SK-N-SH (cell line): ENCODE results near the gene RDH12. TPM values are rescaled to one million over a fixed set of nuclear protein-coding genes. Genes with fewer than 3 reads are reported as not detected.

Source experiments
- polyA plus RNA-seq, 3 experiments: library from polyadenylated mRNA; depleted of rRNA; stranded (reverse); fragments of >200 nt; gene quantifications; 2 replicates each; pipeline ENCODE4 v1.2.3, GENCODE V29; 2012
- small RNA-seq, 7 experiments: library from RNA; depleted of rRNA; stranded (forward); fragments of <200 nt; gene quantifications; one replicate each; pipeline ENCODE3, GENCODE V24; 2012

The RDH12 gene
- polyA plus RNA-seq, 1 of the 3 experiments (the other 2 are of a cell fraction) = not detected

Small RNA genes within 50 kb of the gene (small RNA-seq; reads per million reads assigned to genes)
- gene AL049779.3 (0 reads per million in 7 experiments), gene RN7SL369P (0 reads per million in 7 experiments), gene RNA5SP386 (0 reads per million in 7 experiments)

Other genes with a start within 250 kb of the RDH12 start
- gene TMEM229B, start 213.2 kb upstream of the RDH12 start, polyA plus RNA-seq (2012; rRNA removed) = 0.16 and 0.26 TPM in 2 replicates
- gene PLEKHH1, start 168.6 kb upstream of the RDH12 start, polyA plus RNA-seq (2012; rRNA removed) = 1.5 and 1.6 TPM in 2 replicates
- 23.6 and 26.5 TPM in 2 replicates for gene PIGH, start 101.6 kb upstream of the RDH12 start, polyA plus RNA-seq (2012; rRNA removed)
- gene ARG2, start 82.0 kb upstream of the RDH12 start, polyA plus RNA-seq (2012; rRNA removed) = 2.6 TPM in 2 replicates
- 59.2 and 71.8 TPM in 2 replicates for gene VTI1B, start 27.3 kb upstream of the RDH12 start, polyA plus RNA-seq (2012; rRNA removed)
- 44.7 and 65.8 TPM in 2 replicates for gene RDH11, start 6.1 kb upstream of the RDH12 start, polyA plus RNA-seq (2012; rRNA removed)
- gene ZFYVE26, start 114.7 kb downstream of the RDH12 start, polyA plus RNA-seq (2012; rRNA removed) = 5.6 and 7.7 TPM in 2 replicates
- 5.2 and 6.0 TPM in 2 replicates for gene RAD51B, start 117.9 kb downstream of the RDH12 start, polyA plus RNA-seq (2012; rRNA removed)